ACC112 (cell line): ENCODE results near the gene KIF13A.

Experiments
- H2AFZ ChIP-seq: fragments of 200-600 bp; sonication (generic); one replicate; pipeline ENCODE4 v1.6.0; 2017; ENCODE audit warnings: antibody characterized with exemption, low read length; ENCODE audit not compliant: unreplicated experiment
- H3K27ac ChIP-seq: fragments of 200-600 bp; sonication (generic); 2 replicates; pipeline ENCODE4 v1.5.1; 2014; ENCODE audit warnings: low read depth, mild to moderate bottlenecking, antibody characterized with exemption, low read length, moderate library complexity
- H3K27me3 ChIP-seq: fragments of 200-600 bp; sonication (generic); 2 replicates; pipeline ENCODE4 v1.6.1; 2014; ENCODE audit warnings: mild to moderate bottlenecking, antibody characterized with exemption, low read length, moderate library complexity, mixed read lengths; ENCODE audit not compliant: insufficient read depth
- H3K36me3 ChIP-seq: fragments of 200-600 bp; sonication (generic); 2 replicates; pipeline ENCODE4 v1.6.1; 2016; ENCODE audit warnings: mild to moderate bottlenecking, antibody characterized with exemption, low read length, moderate library complexity, mixed read lengths; ENCODE audit not compliant: insufficient read depth
- H3K4me1 ChIP-seq: fragments of 200-600 bp; sonication (generic); one replicate; pipeline ENCODE4 v1.6.1; 2016; ENCODE audit warnings: low read length, mixed read lengths; ENCODE audit not compliant: insufficient read depth, unreplicated experiment, control insufficient read depth
- H3K4me3 ChIP-seq: fragments of 200-600 bp; sonication (generic); 2 replicates; pipeline ENCODE4 v1.5.1; 2014; ENCODE audit warnings: mild to moderate bottlenecking, low read depth, low read length
- H3K79me2 ChIP-seq: fragments of 200-600 bp; sonication (generic); one replicate; pipeline ENCODE4 v1.6.0; 2016; ENCODE audit warnings: low read length; ENCODE audit not compliant: control insufficient read depth, unreplicated experiment, insufficient read depth

Gene KIF13A

DNA sequence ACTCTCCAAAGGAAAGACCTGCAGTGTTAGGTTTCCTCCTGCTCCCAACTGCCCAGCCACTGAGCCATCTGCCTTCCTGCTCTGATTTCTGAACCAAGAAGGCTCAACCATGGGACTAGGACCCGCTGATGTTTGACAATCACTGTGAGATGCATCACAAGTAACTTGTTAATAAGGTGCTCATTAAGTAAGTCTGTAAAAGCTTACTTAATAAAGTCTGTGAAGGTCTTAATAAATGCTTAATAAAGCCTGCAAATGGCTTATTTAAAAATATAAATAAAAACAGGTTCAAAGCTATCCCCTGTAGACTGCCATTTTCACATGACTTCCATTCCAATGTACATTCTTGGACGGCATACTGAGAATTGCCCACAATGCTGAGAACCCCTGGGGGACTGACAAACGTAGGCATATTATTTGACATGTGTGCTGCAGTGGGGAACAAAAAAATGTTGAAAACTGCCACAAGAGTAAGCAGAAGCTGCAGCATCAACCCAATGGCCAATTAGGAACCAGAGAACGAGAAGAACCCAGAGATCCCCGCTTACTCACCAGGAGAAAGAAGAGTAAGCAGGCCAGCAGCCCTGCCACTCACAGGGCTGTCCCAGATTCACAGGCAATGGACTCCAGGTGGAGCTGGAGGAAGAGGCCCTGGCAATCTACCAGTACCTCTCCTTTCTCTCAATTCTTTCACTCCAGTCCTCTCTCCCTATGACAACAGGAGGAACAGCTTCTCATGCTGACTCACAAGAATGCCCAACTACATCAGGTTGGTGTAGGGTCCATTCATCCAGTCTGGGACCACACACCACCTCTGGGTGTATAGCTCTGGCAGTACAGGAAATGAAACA, 19.5 kb downstream of the KIF13A start:
- Histone ChIP-seq H3K79me2 (peaks cover 44% of the 10 kb centered on the region), H3K27ac (no peak overlapping the region)

DNA sequence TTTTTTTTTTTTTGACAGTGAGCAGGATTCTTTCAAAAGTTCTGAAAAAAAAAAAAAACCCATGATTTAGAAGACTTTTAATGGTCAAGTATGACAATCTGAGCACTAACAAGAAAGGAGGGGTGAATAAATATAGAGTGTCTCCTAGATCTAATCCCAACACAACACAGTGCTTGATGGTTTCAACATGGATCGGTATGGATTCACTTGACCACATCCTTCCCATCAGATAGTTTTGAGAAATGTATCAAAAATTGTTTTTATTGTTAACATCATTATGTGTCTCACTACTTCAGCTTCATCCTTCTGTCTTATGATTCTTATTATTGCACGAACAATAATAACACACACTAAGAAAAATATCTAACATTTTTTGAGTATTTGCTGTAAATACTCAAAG, 21.0 kb downstream of the KIF13A start:
- Histone ChIP-seq H3K27ac (no peak overlapping the region), H2AFZ (no peak overlapping the region), H3K4me3 (no peak overlapping the region), H3K36me3 (no peaks in the 10 kb centered on the region), H3K79me2 (peaks cover 40% of the 10 kb centered on the region), H3K4me1 (peaks cover 43% of the 10 kb centered on the region), H3K27me3 (no peaks in the 10 kb centered on the region)

More for the DNA sequence above, 19.5 kb downstream of the KIF13A start:
- Histone ChIP-seq H2AFZ (no peak overlapping the region), H3K36me3 (no peaks in the 10 kb centered on the region), H3K4me3 (no peak overlapping the region), H3K27me3 (no peaks in the 10 kb centered on the region), H3K4me1 (peaks cover 53% of the 10 kb centered on the region)

DNA sequence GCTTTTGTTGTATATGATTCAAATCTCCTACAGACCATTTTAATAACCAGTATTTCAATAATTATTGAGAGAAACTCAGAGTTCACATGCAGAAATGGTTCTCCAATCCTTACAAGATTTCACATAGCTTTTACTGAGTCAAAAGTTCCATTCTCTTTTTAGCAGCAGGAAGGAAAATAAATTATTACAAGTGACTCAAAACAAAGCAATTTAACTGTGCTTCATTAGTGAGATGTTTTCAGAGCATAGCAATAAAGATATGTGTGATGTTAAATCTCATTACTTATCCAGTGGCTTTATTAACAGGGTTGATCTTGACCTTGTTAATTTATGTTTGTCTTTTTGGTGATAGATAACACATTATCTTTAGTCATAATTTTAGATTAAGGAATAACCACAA, 22.0 kb downstream of the KIF13A start:
- Histone ChIP-seq H3K27me3 (no peaks in the 10 kb centered on the region), H3K79me2 (peaks cover 41% of the 10 kb centered on the region), H2AFZ (no peak overlapping the region), H3K4me1 (peaks cover 43% of the 10 kb centered on the region), H3K36me3 (no peaks in the 10 kb centered on the region), H3K27ac (peak overlapping the region; percentile 51), H3K4me3 (no peak overlapping the region)

DNA sequence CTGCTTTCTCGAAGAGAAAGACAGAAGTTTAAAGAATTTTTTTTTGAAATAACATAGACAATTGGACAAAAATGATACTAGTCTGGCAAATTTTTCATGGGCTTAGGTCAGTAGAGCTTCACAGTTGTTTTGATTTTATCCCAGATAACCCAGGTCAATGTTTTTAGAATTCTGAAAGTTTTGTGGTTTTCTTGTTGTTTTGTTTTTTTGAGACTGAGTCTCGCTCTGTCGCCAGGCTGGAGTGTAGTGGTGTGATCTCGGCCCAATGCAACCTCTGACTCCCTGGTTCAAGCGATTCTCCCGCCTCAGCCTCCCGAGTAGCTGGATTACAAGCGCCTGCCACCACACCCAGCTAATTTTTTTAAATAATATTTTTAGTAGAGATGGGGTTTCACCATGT, 22.8 kb downstream of the KIF13A start:
- H3K27me3 ChIP-seq = no peaks in the 10 kb centered on the region
- no peak overlapping the region for H2AFZ ChIP-seq
- H3K4me3 ChIP-seq = no peak overlapping the region
- peak overlapping the region; percentile 51; the same call in 1 of the 2 replicates for H3K27ac ChIP-seq
- H3K36me3 ChIP-seq = no peaks in the 10 kb centered on the region
- peaks cover 42% of the 10 kb centered on the region for H3K79me2 ChIP-seq
- H3K4me1 ChIP-seq = peaks cover 43% of the 10 kb centered on the region

DNA sequence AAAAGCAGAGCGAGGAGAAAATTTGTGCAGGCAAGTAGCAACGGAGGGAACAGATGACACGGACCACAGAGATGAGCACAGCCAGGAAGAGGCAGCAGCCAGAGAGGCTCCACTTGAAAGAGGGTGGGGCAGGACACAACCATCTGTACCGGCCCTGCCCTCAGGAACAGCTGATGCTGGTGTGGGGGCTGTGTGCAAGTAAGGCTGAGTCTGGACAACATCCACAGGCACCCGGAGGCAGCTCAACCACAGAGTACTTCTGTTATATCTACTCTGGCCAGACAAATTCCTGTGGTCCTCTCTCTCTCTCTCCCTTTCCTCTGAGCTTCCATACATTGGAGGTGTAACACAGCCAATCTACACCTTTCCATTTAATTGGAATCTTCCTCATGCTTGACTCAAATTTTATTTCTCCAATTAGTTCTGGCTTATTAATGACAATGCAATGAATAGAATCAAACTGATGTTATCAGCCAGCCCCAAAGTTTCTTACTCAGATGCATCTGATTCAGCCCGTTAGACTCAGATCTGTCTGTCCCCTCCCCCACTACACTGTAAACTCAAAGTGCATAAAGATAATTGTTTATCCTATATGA, 24.9 kb downstream of the KIF13A start:
- Histone ChIP-seq H3K27ac (no peak overlapping the region), H3K4me3 (no peak overlapping the region), H3K36me3 (no peaks in the 10 kb centered on the region), H3K27me3 (no peaks in the 10 kb centered on the region), H3K79me2 (peaks cover 44% of the 10 kb centered on the region), H2AFZ (no peak overlapping the region), H3K4me1 (peaks cover 30% of the 10 kb centered on the region)

DNA sequence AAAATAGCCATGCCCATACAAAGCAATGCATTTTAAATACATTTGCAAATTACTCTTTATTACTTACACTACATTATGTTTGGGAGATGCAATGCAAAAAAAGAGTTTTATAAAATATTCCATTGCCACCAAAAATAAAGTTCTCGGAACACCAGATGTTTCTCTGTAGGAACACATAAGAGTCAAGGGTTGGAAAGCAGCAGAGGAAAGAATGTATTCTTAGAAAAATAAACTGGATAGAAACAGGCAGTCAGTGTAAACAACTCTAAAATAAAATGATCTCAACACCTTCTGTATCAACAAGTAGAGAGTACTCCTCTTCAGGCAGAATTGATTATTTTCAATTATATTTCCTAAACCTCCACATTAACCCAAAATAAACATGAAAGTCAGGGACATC, 28.1 kb downstream of the KIF13A start:
- Histone ChIP-seq H3K4me3 (no peak overlapping the region), H3K36me3 (no peaks in the 10 kb centered on the region), H3K4me1 (peaks cover 13% of the 10 kb centered on the region), H3K79me2 (peaks cover 49% of the 10 kb centered on the region), H3K27ac (no peak overlapping the region), H3K27me3 (no peaks in the 10 kb centered on the region), H2AFZ (no peak overlapping the region)

DNA sequence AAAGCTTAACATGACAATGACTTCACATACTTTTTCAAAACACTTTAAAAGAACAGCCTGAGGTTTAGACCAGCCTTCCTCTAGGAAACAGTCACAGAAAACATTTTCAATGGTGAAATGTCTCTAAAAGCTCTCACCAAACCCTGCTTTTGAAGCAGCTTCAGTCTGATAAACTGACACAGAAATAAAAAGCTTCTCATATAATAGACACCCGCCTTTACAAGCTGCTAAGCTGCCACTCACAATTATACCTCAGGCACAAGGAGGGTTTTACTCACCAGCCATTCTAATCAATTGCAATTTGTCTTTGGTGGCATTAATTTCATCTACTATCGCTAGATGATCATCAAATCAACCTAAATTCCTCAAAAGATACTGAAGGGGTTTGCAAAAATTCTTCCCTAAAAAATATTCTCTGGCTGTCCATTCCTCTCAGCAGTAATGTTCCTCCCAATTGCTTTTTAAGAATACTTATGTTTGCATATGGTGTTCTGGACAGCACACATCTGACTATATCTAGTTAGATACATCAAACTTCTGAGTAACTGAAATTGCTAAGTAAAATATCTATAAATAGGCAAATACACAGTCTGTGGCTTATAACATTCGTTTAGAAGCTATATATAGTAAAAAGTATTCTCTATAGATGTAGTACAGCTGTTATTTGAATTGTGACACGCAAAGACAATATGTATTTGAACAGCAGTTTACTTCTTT, 29.4 kb downstream of the KIF13A start:
- no peak overlapping the region for H2AFZ ChIP-seq
- H3K79me2 ChIP-seq = peaks cover 44% of the 10 kb centered on the region
- H3K4me1 ChIP-seq = peaks cover 10% of the 10 kb centered on the region
- H3K27me3 ChIP-seq = no peaks in the 10 kb centered on the region
- no peaks in the 10 kb centered on the region for H3K36me3 ChIP-seq
- H3K27ac ChIP-seq = no peak overlapping the region
- no peak overlapping the region for H3K4me3 ChIP-seq

DNA sequence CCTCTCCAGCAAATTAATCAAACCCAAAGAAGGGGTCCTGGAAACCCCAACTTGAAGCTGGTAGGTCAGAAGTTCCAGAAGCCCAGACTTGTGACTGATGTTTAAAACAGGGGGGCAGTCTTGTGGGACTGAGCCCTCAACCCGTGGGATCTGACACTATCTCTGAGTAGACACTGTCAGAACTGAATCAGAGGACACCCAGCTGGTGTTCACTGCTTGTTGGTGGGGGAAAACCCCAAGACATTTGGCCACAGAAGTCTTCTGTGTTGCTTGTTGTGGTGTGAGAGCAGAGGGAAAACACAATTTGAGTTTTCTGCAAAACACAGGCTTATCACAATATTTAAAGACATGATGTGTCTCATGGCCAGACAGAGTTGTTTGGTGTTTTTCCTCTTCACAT, 29.9 kb downstream of the KIF13A start:
- H3K4me1 ChIP-seq = peaks cover 8% of the 10 kb centered on the region
- H3K79me2 ChIP-seq = peaks cover 44% of the 10 kb centered on the region
- no peak overlapping the region for H3K4me3 ChIP-seq
- no peak overlapping the region for H2AFZ ChIP-seq
- H3K36me3 ChIP-seq = no peaks in the 10 kb centered on the region
- H3K27ac ChIP-seq = no peak overlapping the region
- H3K27me3 ChIP-seq = no peaks in the 10 kb centered on the region

DNA sequence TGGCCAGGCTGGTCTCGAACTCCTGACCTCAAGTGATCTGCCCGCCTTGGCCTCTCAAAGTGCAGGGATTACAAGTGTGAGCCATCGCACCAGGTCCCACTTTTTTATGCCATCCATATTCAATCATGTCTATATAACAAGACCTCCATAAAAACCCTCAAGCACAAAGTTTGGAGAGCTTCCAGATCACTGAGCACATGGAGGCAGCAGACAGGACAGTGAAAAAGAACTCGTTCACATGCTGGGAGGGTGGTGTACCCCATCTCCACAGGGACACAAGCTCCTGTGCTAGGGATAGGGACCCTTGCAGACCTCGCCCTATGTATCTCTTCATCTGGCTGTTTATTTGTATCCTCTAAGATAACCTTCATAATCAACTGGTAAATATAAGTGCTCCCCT, 30.3 kb downstream of the KIF13A start:
- H3K27ac ChIP-seq = no peak overlapping the region
- H3K79me2 ChIP-seq = peaks cover 44% of the 10 kb centered on the region
- H2AFZ ChIP-seq = no peak overlapping the region
- peaks cover 8% of the 10 kb centered on the region for H3K4me1 ChIP-seq
- H3K27me3 ChIP-seq = no peaks in the 10 kb centered on the region
- no peaks in the 10 kb centered on the region for H3K36me3 ChIP-seq
- no peak overlapping the region for H3K4me3 ChIP-seq

DNA sequence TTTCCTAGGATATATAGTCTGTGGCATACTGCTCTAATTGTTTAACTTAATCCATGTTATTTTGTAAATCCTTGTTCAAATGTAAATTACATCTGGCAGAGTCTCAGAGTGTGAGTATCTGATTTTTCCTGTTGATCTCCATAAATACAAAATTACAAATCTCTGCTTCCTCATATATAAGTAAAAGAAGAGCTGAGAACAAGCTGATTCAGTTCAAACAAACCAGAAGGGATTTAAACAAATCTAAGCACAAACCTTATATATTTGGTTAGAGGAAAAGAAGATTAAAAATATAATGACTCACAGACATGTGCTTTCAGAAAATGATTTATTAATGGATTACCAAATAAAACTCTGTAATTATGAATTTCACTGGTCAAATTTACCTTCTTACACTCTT, 37.3 kb downstream of the KIF13A start:
- Histone ChIP-seq H3K4me3 (no peak overlapping the region), H3K36me3 (peaks cover 3% of the 10 kb centered on the region; the same call in 1 of the 2 replicates), H3K27me3 (no peaks in the 10 kb centered on the region), H2AFZ (no peak overlapping the region), H3K79me2 (peaks cover 10% of the 10 kb centered on the region), H3K4me1 (peaks cover 14% of the 10 kb centered on the region), H3K27ac (no peak overlapping the region)
